ENCODE measurements around the gene OR1B1. TPM values are rescaled to one million over a fixed set of nuclear protein-coding genes. Genes with fewer than 3 reads are reported as not detected.
"Not testable (repeated sequence)": the region's sequence is repeated elsewhere in the genome, so short reads cannot be mapped to it uniquely, and the experiment has no call there.

The OR1B1 gene
- under 1 TPM; 0.26 TPM for total RNA-seq

DNA sequence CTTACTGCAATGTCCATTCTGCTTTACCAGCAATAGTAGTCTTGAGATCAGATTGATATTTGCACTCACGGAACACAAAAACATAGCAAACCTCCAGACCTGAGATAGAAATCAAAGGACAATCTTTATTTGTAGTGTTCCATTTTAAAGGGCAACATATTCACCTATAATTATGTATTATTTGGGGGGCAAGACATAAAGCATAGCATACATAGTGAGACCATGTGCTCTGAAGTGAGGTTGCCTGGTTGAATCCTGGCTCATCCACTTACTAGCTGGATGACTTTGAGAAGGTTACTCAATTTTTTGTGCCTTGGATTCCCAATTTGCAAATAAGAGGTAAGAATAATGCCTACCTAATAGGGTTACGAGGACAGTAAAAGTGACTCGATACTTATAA lies at the start of gene OR1B1:
Gene OR1B1 (minus strand): TSS at position 101 of the 400 bp plus-strand sequence.
- H3K27ac Mint-ChIP-seq, result no peak within 1 kb of the TSS
- H3K4me1 Mint-ChIP-seq, result no peaks in the 10 kb centered on the region
- H3K4me3 Mint-ChIP-seq, result no peak within 1 kb of the TSS
- no peak for ATAC-seq (replicated peaks)
- peaks cover 4% of the 10 kb centered on the region for H3K9me3 Mint-ChIP-seq
- no peaks in the 10 kb centered on the region for H3K36me3 Mint-ChIP-seq (ENCODE audit: low read depth)
- H3K27me3 Mint-ChIP-seq, result peaks cover 14% of the 10 kb centered on the region

- Mint-ChIP-seq H3K4me3 (no peak overlapping the region), H3K36me3 (ENCODE audit: low read depth) (no peaks in the 10 kb centered on the region), H3K4me1 (no peaks in the 10 kb centered on the region), H3K27ac (no peak overlapping the region), H3K27me3 (peaks cover 5% of the 10 kb centered on the region), H3K9me3 (peaks cover 13% of the 10 kb centered on the region)
- no peak for ATAC-seq (replicated peaks)
These were observed 38.3 kb upstream of the OR1B1 start for GRCh38 chr9:122695696-122696095.

DNA sequence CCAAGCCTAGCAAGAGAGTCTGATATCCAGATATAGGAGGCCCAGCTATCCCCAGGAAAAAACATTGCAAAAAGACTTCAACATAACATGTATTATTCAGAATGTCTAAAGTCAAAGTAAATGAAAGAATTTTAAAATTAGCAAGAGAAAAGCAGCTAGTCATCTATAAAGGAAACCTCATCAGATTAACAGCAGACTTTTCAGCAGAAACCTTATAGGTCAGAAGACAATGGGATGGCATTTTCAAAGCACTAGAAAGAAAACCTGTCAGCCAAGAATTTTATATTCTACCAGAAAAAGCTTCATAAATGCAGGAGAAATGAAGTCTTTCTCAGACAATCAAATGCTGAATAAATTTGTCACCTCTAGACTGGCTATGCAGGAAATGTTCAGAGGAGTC lies 27.4 kb upstream of the OR1B1 start:
- Mint-ChIP-seq H3K4me3 (no peak overlapping the region), H3K9me3 (peaks cover 22% of the 10 kb centered on the region), H3K27ac (no peak overlapping the region), H3K27me3 (peaks cover 4% of the 10 kb centered on the region), H3K36me3 (ENCODE audit: low read depth) (no peaks in the 10 kb centered on the region), H3K4me1 (no peaks in the 10 kb centered on the region)
- ATAC-seq (replicated peaks), result no peak

GRCh38 chr9:122672481-122672880 lies 15.1 kb upstream of the OR1B1 start:
- peaks cover 15% of the 10 kb centered on the region for H3K27me3 Mint-ChIP-seq

GRCh38 chr9:122661416-122661815 lies 4.0 kb upstream of the OR1B1 start, which contains the start of gene OR1L1:
Gene OR1L1 (plus strand): TSS chr9:122661716. CDS start chr9:122661716, 0 bp downstream.
- H3K27ac Mint-ChIP-seq, result no peak within 1 kb of the TSS
- H3K9me3 Mint-ChIP-seq, result peaks cover 5% of the 10 kb centered on the region
- H3K36me3 Mint-ChIP-seq (ENCODE audit: low read depth), result no peaks in the 10 kb centered on the region
- no peak within 1 kb of the TSS for H3K4me3 Mint-ChIP-seq
- no peaks in the 10 kb centered on the region for H3K4me1 Mint-ChIP-seq
- H3K27me3 Mint-ChIP-seq, result peaks cover 10% of the 10 kb centered on the region
- no peak for ATAC-seq (replicated peaks)

More at GRCh38 chr9:122672481-122672880, 15.1 kb upstream of the OR1B1 start:
- Mint-ChIP-seq H3K27ac (no peak overlapping the region), H3K9me3 (peaks cover 14% of the 10 kb centered on the region), H3K4me1 (no peaks in the 10 kb centered on the region), H3K4me3 (no peak overlapping the region), H3K36me3 (ENCODE audit: low read depth) (no peaks in the 10 kb centered on the region)
- ATAC-seq (replicated peaks), result no peak

- Mint-ChIP-seq H3K36me3 (ENCODE audit: low read depth) (no peaks in the 10 kb centered on the region), H3K9me3 (peaks cover 4% of the 10 kb centered on the region), H3K4me3 (no peak overlapping the region), H3K4me1 (no peaks in the 10 kb centered on the region), H3K27ac (no peak overlapping the region), H3K27me3 (peaks cover 8% of the 10 kb centered on the region)
- no peak for ATAC-seq (replicated peaks)
These were observed 1.0 kb downstream of the OR1B1 start for GRCh38 chr9:122656378-122656777.

DNA sequence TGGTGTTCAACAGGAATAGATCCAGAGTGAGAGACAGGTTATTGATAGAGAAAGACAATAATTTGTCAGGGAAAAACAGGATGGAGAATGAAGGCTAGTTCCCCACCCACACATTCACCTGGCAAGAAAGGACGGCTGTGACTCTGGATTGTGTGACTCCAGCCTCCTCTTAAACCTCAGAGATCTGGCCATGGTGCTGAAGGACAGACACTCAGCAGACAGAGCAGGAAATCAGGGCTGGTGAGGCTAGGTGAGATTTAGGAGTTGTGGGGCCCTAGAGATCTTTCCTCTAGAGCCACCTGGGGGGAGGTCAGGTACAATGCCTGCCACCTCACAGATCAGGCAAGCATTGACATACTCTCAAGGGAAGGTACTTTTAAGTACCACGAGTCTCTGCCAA lies 15.2 kb downstream of the OR1B1 start:
- Mint-ChIP-seq H3K27me3 (peaks cover 20% of the 10 kb centered on the region), H3K4me1 (no peaks in the 10 kb centered on the region), H3K4me3 (no peak overlapping the region), H3K27ac (no peak overlapping the region), H3K36me3 (ENCODE audit: low read depth) (no peaks in the 10 kb centered on the region), H3K9me3 (peaks cover 20% of the 10 kb centered on the region)
- no peak for ATAC-seq (replicated peaks)

DNA sequence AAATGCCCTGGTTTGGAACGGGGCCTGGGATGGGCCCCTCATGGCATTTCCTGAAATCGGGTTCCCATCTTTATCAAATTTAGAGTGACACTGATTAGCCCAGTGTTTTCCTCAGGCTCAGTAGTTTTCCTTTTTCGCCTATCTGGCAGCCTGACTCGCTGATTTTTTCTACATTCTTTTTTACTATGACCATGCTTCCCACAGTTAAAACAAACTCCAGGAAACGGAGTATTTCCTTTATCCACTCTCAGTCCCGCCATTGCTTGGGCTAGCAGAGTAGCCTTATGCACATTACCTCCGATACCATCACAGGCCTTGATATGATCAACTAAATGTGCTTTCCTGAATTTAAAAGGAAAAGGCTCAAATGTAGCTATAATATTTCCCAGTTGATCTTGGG lies 37.4 kb downstream of the OR1B1 start:
- Mint-ChIP-seq H3K27me3 (no peaks in the 10 kb centered on the region), H3K4me1 (no peaks in the 10 kb centered on the region), H3K4me3 (no peak overlapping the region), H3K9me3 (peaks cover 3% of the 10 kb centered on the region), H3K36me3 (ENCODE audit: low read depth) (no peaks in the 10 kb centered on the region), H3K27ac (no peak overlapping the region)
- ATAC-seq (replicated peaks), result no peak

GRCh38 chr9:122614362-122614761 lies 43.1 kb downstream of the OR1B1 start, which contains the start of gene OR1Q1:
Gene OR1Q1 (plus strand): TSS chr9:122614738. CDS start chr9:122614738, 0 bp downstream.
- no peak within 1 kb of the TSS for H3K27ac Mint-ChIP-seq
- no peaks in the 10 kb centered on the region for H3K4me1 Mint-ChIP-seq
- H3K36me3 Mint-ChIP-seq (ENCODE audit: low read depth), result no peaks in the 10 kb centered on the region
- no peaks in the 10 kb centered on the region for H3K9me3 Mint-ChIP-seq
- H3K27me3 Mint-ChIP-seq, result peaks cover 3% of the 10 kb centered on the region
- H3K4me3 Mint-ChIP-seq, result no peak within 1 kb of the TSS
- no peak for ATAC-seq (replicated peaks)

DNA sequence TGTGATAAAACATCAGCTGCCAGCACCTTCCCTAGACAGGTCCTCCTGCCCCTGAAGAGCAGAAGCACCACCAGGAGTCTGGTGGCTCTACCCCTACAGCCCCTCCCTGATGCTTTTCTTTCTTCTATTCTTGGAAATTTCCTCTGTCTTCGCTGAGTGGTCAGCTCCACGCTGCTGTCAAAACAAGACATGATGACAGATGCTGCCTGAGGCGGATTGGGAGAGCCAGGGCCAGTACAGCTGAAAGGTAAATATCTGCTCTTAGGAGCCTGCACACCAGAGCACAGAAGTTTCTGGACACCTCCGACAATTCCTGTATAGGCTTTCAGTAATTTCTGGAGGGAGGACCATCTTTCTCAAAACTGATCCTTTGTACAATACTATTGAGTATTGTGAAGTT lies 47.6 kb downstream of the OR1B1 start:
- ATAC-seq (replicated peaks), result no peak
- no peaks in the 10 kb centered on the region for H3K9me3 Mint-ChIP-seq
- no peaks in the 10 kb centered on the region for H3K36me3 Mint-ChIP-seq (ENCODE audit: low read depth)
- H3K27me3 Mint-ChIP-seq, result peaks cover 8% of the 10 kb centered on the region
- no peak overlapping the region for H3K4me3 Mint-ChIP-seq
- no peak overlapping the region for H3K27ac Mint-ChIP-seq
- H3K4me1 Mint-ChIP-seq, result no peaks in the 10 kb centered on the region

GRCh38 chr9:122606587-122606986 lies 50.8 kb downstream of the OR1B1 start:
- Mint-ChIP-seq H3K9me3 (no peaks in the 10 kb centered on the region), H3K27ac (no peak overlapping the region), H3K4me1 (no peaks in the 10 kb centered on the region), H3K4me3 (no peak overlapping the region), H3K27me3 (peaks cover 8% of the 10 kb centered on the region), H3K36me3 (ENCODE audit: low read depth) (no peaks in the 10 kb centered on the region)
- no peak for ATAC-seq (replicated peaks)

- H3K4me3 Mint-ChIP-seq, result no peak overlapping the region
- no peak for ATAC-seq (replicated peaks)
- H3K4me1 Mint-ChIP-seq, result no peaks in the 10 kb centered on the region
- no peaks in the 10 kb centered on the region for H3K36me3 Mint-ChIP-seq (ENCODE audit: low read depth)
- H3K27ac Mint-ChIP-seq, result no peak overlapping the region
- peaks cover 5% of the 10 kb centered on the region for H3K27me3 Mint-ChIP-seq
- peaks cover 2% of the 10 kb centered on the region for H3K9me3 Mint-ChIP-seq
These were observed 51.7 kb downstream of the OR1B1 start for GRCh38 chr9:122605691-122606090.

- not testable (repeated sequence) for H3K4me3 Mint-ChIP-seq; H3K27me3 Mint-ChIP-seq; H3K4me1 Mint-ChIP-seq; ATAC-seq (replicated peaks); H3K36me3 Mint-ChIP-seq (ENCODE audit: low read depth); H3K9me3 Mint-ChIP-seq; H3K27ac Mint-ChIP-seq
These were observed 74.1 kb downstream of the OR1B1 start, which contains the start of gene OR1L8 for GRCh38 chr9:122583284-122583683. Gene OR1L8 (minus strand): TSS chr9:122583384. CDS start chr9:122568477, 14,907 bp downstream.

- no peak overlapping the region for H3K27ac Mint-ChIP-seq
- no peaks in the 10 kb centered on the region for H3K36me3 Mint-ChIP-seq (ENCODE audit: low read depth)
- no peaks in the 10 kb centered on the region for H3K9me3 Mint-ChIP-seq
- no peaks in the 10 kb centered on the region for H3K4me1 Mint-ChIP-seq
- no peaks in the 10 kb centered on the region for H3K27me3 Mint-ChIP-seq
- no peak overlapping the region for H3K4me3 Mint-ChIP-seq
- no peak for ATAC-seq (replicated peaks)
These were observed 77.1 kb downstream of the OR1B1 start for GRCh38 chr9:122580360-122580759.

GRCh38 chr9:122579874-122580273 lies 77.6 kb downstream of the OR1B1 start:
- Mint-ChIP-seq H3K27ac (no peak overlapping the region), H3K4me3 (no peak overlapping the region), H3K36me3 (ENCODE audit: low read depth) (no peaks in the 10 kb centered on the region), H3K27me3 (no peaks in the 10 kb centered on the region), H3K4me1 (no peaks in the 10 kb centered on the region), H3K9me3 (no peaks in the 10 kb centered on the region)
- no peak for ATAC-seq (replicated peaks)
